HL-60 (cell line): Measurements from ENCODE around the gene ARSG.

Experiments
- DNase-seq, 2 experiments: peaks; one replicate each; pipeline ENCODE4 v3.0.0-alpha.2; 2010 to 2020; ENCODE audit warnings: low read depth in 1 of 2, low spot score in 1 of 2
- H3K27ac ChIP-seq: fragments of 250-450 bp; sonication (Bioruptor Pico); replicated peaks from 2 replicates; pipeline ENCODE4 v1.5.1; 2020; ENCODE audit warnings: mild to moderate bottlenecking, moderate library complexity
- H3K27me3 ChIP-seq: fragments of 250-450 bp; sonication (Bioruptor Pico); 2 replicates; pipeline ENCODE4 v1.5.1; 2021; ENCODE audit warnings: mild to moderate bottlenecking, moderate library complexity; ENCODE audit not compliant: insufficient read depth, poor library complexity, severe bottlenecking
- H3K4me3 ChIP-seq: replicated peaks from 2 replicates; pipeline ENCODE4 v1.5.1; 2011; ENCODE audit warnings: mild to moderate bottlenecking, control low read depth, low read length; ENCODE audit not compliant: insufficient read depth
- GABPA ChIP-seq: IDR thresholded peaks from 2 replicates; pipeline ENCODE4 v1.6.1; 2012; ENCODE audit warnings: low read depth
- POLR2AphosphoS5 ChIP-seq: IDR thresholded peaks from 2 replicates; pipeline ENCODE4 v1.6.1; 2012; ENCODE audit warnings: low read depth
- SPI1 ChIP-seq: IDR thresholded peaks from 2 replicates; pipeline ENCODE4 v1.6.1; 2012; ENCODE audit warnings: low read depth, mild to moderate bottlenecking, borderline replicate concordance
- TF ChIP-seq, protein P1 (sequence below): IDR thresholded peaks from one replicate; pipeline ENCODE4 v1.5.1; 2011; ENCODE audit warnings: low read length, control low read depth, inconsistent platforms; ENCODE audit not compliant: insufficient read depth
- TF ChIP-seq, protein P2 (sequence below): IDR thresholded peaks from 2 replicates; pipeline ENCODE4 v1.6.1; 2012; ENCODE audit warnings: low read depth; ENCODE audit not compliant: insufficient replicate concordance

The ARSG gene

DNA sequence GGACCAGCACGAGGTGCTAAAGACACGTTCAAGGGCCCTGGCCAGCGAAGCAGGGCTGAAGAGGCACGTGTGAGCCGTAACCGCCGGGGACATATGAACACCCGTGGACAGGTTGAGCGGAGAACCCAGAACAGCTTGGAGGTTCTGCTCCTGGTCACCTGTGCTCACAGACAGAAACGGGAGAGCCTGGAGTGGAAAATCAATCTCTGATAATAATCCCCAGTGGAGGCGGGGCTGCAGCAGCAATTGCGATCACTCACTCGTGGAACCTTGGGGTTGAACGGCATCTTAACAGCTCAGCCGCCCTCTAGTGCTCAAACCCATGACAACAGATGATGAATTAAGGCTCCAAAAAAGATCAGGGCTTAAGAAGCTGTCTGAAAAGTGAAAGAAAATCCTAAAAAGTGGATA, 140.4 kb downstream of the ARSG start:
- H3K4me3 ChIP-seq, result no peak overlapping the region
- no peaks in the 10 kb centered on the region for H3K27me3 ChIP-seq
- H3K27ac ChIP-seq, result no peak overlapping the region
- TF ChIP-seq, protein P1, sequence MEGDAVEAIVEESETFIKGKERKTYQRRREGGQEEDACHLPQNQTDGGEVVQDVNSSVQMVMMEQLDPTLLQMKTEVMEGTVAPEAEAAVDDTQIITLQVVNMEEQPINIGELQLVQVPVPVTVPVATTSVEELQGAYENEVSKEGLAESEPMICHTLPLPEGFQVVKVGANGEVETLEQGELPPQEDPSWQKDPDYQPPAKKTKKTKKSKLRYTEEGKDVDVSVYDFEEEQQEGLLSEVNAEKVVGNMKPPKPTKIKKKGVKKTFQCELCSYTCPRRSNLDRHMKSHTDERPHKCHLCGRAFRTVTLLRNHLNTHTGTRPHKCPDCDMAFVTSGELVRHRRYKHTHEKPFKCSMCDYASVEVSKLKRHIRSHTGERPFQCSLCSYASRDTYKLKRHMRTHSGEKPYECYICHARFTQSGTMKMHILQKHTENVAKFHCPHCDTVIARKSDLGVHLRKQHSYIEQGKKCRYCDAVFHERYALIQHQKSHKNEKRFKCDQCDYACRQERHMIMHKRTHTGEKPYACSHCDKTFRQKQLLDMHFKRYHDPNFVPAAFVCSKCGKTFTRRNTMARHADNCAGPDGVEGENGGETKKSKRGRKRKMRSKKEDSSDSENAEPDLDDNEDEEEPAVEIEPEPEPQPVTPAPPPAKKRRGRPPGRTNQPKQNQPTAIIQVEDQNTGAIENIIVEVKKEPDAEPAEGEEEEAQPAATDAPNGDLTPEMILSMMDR, result peak; percentile 10
- no peak for TF ChIP-seq POLR2AphosphoS5
- peak in 1 of 2 experiments; percentile 48 for DNase-seq

DNA sequence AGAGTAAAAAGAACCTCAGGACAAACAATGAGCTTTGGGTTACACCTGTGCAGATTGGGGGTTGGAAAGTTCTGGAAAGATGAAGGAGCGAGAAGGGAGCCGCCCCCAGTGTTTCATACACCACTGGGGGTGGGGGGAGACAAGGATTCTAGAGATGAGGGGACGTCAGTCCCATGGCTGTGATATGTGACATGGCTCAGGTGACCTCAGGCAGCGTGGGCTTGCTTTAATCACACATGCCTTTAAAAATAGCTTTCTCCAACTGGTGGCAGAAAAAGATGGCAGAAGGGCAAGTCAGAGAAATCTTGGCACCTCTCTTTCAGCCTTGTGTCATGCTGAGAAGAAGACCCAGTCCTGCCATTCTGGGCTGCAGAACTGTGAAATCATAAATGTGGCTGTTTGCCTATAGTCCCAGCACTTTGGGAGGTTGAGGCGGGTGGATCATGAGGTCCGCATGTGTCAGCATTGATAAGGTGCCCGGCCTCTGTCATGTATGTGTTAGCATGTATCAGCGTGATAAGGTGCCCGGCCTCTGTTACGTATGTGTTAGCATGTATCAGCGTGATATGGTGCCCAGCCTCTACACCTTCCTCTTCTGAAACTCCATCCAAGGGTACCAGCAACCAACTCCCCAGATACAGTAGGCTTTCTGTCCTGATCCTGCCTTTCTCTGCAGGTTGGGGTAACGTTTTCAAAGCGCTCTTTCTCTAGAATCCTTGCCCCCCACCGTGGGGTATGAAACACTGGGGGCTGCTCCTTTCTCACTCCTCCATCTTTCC, 141.0 kb downstream of the ARSG start:
- Histone ChIP-seq H3K4me3 (no peak overlapping the region), H3K27ac (no peak overlapping the region), H3K27me3 (no peaks in the 10 kb centered on the region)
- TF ChIP-seq, protein P2, sequence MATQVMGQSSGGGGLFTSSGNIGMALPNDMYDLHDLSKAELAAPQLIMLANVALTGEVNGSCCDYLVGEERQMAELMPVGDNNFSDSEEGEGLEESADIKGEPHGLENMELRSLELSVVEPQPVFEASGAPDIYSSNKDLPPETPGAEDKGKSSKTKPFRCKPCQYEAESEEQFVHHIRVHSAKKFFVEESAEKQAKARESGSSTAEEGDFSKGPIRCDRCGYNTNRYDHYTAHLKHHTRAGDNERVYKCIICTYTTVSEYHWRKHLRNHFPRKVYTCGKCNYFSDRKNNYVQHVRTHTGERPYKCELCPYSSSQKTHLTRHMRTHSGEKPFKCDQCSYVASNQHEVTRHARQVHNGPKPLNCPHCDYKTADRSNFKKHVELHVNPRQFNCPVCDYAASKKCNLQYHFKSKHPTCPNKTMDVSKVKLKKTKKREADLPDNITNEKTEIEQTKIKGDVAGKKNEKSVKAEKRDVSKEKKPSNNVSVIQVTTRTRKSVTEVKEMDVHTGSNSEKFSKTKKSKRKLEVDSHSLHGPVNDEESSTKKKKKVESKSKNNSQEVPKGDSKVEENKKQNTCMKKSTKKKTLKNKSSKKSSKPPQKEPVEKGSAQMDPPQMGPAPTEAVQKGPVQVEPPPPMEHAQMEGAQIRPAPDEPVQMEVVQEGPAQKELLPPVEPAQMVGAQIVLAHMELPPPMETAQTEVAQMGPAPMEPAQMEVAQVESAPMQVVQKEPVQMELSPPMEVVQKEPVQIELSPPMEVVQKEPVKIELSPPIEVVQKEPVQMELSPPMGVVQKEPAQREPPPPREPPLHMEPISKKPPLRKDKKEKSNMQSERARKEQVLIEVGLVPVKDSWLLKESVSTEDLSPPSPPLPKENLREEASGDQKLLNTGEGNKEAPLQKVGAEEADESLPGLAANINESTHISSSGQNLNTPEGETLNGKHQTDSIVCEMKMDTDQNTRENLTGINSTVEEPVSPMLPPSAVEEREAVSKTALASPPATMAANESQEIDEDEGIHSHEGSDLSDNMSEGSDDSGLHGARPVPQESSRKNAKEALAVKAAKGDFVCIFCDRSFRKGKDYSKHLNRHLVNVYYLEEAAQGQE, result no peak
- TF ChIP-seq, protein P1, result no peak
- TF ChIP-seq GABPA, result no peak
- TF ChIP-seq POLR2AphosphoS5, result no peak
- TF ChIP-seq SPI1, result no peak
- no peak for DNase-seq

DNA sequence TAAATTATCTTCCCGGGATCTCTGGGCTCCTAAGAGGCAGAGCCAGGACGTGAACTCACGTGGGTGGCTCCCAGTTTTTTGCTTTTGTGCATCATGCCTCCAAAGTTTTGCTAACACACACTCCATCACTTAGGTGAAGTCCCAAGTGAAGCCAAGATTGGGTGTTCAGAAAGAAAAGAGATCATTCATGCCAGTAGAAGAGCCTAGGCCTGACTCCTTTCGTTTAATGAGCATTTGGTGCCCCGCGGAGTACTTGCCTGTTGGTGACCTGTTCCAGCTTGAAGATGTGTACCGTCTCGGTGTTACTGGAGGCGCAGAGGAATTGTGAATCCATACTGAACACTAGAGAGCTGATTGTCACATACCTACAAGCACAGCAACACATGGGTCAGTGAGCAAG, 141.9 kb downstream of the ARSG start:
- no peak for TF ChIP-seq SPI1
- Histone ChIP-seq H3K27me3 (no peaks in the 10 kb centered on the region), H3K27ac (no peak overlapping the region), H3K4me3 (no peak overlapping the region)
- DNase-seq, result no peak

DNA sequence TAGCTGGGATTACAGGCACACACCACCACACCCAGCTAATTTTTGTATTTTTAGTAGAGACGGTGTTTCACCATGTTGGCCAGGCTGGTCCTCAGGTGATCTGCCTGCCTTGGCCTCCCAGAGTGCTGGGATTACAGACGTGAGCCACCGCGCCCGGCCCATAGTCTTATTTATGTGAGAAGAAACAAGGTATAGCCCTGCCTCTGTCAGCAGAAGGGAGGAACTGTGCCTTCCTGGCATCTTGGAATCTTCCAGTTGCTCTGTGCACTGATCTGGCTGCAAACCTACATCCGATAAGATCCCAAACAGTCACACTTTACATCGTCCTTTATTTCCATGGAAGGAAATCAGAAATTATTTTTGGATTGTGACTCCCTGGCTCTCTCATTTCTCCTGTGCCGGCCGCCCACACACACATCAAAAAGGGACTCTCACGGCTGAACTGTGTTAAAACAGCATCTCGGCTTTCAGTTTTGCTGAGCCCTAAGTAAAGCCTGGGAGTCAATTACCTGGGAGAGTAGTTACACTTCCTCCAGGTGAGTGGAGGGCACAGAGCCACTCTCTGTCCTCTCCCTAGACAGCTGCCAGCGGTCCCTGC, 142.7 kb downstream of the ARSG start:
- no peak for DNase-seq
- Histone ChIP-seq H3K4me3 (no peak overlapping the region), H3K27ac (no peak overlapping the region), H3K27me3 (no peaks in the 10 kb centered on the region)
- TF ChIP-seq, protein P1, result no peak

DNA sequence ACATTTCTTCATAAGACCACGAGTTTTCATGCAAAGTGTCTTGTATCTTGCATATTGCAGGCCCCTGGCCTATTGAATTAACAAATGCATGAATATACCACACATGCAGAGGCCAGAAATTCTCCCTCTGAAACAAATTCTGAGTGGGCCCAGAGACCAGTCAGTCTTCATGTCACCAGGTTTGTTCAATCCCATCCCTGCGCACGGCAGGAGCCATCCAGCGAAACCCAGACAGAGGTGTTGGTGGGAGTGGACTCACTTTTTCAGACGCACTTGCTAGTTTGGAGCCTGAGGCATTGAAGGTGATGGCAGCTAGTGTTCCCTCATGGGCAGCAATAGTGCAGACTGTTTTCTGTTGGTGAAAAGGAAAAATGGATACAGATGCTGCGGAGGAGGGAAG, 144.1 kb downstream of the ARSG start:
- no peaks in the 10 kb centered on the region for H3K27me3 ChIP-seq
- no peak overlapping the region for H3K4me3 ChIP-seq
- H3K27ac ChIP-seq, result no peak overlapping the region
- TF ChIP-seq POLR2AphosphoS5, result no peak; the same call in 1 of the 2 replicates
- TF ChIP-seq, protein P2, result no peak
- TF ChIP-seq GABPA, result no peak
- TF ChIP-seq, protein P1, result no peak
- no peak for TF ChIP-seq SPI1
- no peak for DNase-seq
